G401.6 (cell line): ENCODE data around the gene DOCK10.

Experiments used
- FAIRE-seq: peaks from 2 replicates; lab custom pipeline; 2012; peaks lifted over from hg19 to GRCh38; lab: Jason Lieb, UNC

Gene DOCK10

DNA sequence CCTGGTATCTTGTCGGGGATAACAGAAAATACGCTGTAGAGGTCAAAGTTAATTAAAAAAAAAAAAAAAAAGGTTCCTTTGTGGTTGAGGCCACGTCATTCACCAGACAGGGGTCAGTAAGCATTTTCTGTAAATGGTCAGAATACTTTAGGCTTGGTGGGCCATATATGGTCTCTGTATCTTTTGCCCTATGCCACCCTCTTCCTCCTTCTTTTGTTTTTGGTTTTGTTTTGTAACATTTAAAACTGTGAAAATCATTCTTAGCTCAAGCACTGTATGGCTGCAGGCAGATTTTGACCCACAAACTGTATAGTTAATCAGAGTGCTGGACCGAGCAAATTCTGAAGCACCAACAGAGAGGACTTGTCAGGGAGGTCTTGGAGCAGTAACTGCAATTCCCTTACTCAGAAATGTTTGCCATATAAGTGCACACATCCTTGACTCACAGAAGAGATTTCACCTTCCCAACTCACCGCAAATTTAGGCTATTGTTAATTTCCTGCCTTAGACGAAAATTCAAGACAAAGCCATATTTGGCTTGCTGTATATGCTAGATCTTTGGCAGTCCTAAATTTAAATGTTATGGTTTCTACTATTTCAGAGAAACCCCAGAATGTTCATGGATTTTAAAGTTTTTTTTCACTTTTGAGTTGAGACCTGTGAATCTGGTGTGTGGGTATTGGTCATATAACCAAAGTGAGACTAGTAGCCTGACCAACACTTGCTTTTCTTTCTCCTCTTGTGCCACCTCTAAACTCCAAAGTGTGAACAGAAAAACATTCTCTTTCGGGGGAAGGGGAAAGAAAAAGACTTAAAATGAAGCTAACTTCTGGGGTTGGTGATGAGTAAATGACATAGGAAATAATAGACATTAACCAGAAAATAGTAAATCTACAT lies 65.4 kb downstream of the DOCK10 start:
- no peak for FAIRE-seq

DNA sequence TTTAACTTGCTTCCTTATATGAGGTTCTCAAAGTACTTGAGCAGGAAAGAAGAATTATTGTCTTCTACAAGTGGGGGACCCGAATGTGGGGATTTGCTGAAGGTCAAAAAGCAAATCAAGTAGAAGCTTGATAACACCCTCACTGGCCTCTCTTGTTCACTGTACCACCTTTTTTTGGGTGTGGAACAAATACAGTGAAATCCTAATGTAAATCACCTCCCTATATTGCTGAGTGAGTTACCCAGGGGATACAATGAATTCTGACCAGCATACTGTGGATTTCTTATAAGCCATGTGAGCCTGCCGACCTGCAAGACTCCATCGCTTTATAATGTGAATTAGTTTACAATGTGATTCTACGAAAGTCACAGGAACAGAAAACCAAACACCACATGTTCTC lies 66.5 kb downstream of the DOCK10 start:
- no peak for FAIRE-seq

DNA sequence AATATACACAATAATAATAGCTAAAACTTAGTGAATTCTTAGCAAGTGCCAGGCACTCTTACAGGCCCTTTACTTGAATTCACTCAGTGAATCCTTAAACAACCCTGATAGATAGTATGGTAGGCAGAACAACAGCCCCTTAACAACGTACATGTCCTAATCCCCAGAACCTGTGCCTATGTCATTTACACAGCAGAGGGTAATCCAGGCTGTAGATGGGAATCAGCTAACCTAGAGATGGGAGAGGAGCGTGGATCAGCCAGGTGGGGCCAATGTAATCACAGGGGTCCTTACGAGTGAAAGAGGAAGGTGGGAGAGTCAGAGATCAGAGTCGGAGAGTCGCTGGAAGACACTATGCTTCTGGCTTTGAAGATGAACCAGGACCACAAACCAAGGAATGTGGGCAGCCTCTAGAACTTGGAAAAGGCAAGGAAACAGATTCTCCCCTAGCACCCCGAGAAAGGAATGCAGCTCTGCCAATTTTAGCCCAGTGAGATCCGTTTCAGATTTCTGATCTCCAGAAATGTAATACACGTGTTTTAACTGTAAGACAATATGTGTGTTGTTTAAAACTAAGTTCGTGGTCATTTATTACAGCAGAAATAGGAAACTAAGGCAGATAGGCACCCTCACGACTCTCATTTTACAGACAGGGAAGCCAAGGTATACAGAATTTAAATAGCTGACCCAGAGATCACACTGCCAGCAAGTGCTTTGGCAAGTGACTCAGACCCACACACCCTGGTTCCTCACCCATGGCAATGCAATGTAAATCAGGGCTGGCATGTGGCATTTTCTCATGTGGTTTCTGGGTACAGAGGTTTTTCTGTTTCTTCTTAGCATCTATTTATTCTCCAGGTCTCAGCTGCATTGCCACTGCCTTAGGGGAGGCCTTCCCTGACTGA lies 68.9 kb downstream of the DOCK10 start:
- FAIRE-seq, result no peak

DNA sequence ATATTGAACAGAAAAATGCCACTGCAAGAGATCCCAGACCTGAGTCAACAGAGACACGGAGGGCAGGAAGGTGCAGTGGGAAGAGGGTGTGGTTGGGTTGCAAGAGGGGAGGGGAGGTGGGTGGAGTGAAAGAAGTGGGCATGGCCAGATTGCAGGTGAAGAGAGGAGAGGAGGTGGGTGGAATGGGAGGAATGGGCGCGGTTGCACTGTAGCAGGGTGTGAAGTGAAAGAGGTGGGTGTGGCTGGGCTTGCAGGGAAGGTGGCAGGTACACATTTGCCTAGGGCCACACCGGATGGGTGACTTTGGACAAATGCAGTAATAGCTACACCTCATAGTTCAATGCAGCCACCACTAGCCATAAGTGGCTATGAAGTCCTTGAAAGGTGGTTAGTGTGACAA lies 71.1 kb downstream of the DOCK10 start:
- no peak for FAIRE-seq

DNA sequence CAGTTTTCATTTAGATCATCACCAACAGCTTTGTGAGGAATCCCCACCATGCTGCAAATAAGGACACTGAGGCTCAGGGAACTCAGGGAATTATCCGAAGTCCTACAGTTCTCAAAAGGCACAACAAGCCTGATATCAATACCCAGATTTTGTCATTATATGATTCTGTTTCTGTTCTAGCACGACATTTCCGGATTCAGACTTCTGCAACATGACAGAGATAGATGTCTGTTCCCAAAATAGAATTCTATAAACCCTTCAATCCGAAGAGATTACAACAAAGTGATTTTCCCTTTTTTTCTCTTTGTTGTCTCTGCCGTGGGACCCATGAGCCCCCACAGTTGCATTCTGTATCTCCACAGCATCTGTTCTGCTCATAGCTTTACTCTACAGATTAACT lies 72.0 kb downstream of the DOCK10 start:
- FAIRE-seq, result no peak

DNA sequence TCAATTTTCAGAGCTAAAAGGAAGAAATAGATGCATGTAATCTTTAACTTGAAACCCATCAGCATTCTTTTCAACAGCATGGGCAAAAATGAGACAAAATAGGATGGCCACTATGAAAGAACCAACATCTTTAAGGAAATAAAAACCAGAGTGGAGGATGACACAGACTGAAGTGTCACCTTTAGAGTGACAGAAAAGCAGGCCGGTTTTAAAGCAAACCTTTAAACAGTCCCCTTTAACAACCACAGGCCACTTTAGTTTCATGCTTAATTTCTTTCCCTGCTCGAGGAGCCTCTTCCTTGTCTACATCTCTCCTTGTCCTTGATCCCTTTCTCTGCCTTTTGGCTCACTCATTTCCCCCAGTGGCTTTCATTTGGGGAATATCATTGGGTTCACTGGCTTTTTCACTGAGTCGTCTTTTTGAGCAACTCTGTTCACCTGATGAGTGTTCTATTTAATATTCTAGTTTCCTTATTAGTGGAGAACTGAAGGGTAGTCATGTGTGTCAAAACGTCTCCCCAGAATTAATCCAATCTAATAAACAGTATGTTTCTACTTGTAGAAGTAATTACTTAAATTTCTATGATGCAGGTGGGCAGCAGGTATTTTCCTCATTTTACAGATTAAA lies 72.5 kb downstream of the DOCK10 start:
- no peak for FAIRE-seq

DNA sequence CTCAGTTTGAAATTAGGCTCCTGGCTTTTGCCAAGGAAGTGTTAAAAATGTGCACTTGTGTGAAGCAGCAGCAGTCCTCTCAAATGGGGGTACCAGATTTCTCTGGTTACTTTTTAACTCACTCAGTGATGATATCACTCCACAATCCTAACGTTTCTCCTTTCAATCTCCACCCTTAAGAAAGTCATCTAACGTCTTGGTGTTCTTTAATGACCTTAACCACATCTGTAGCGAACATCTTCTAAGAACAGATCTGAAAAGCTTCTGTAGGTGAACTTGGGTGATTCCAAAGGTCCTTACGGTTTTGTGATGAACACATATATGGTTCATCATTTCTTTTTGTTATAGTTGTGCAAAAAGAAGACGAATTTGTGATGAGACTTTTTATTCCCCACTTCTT lies 73.2 kb downstream of the DOCK10 start:
- no peak for FAIRE-seq

DNA sequence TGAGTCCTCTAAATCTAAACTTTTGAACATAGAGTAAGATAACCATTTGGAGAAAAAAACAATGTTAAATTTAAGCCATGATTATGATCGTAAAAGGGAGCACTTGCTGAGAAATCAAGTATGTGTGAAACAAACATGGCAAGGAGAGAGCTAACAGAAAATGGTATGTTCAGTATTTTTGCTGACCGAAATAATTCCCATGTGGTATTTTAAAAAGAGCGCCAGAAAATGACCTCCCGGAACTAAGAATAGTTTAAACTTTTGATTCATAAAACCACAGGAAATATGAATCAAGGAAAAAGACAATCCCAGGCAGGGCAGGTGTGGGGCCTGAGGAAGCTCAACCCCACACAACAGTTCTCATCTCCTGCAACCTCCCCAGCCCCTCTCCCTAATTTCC lies 74.2 kb downstream of the DOCK10 start:
- FAIRE-seq, result no peak

DNA sequence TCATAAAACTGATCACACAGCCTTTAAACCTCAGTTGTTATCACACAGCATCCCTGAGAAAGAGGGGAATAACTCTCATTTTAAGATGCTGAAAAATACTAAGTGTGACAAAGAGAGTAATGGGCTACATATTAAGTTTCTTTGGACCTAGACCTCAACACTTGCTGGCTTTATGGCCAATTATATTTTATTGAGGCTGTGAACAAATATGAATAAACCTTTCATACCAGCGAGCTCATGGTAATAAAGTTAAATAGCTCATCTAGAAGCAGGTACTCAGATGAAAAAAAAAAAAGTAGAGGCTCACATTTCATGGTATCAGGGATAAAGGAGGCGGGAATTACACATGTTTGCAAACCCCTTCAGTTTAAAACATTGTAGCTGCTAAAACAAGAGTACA lies 75.7 kb downstream of the DOCK10 start:
- no peak for FAIRE-seq

DNA sequence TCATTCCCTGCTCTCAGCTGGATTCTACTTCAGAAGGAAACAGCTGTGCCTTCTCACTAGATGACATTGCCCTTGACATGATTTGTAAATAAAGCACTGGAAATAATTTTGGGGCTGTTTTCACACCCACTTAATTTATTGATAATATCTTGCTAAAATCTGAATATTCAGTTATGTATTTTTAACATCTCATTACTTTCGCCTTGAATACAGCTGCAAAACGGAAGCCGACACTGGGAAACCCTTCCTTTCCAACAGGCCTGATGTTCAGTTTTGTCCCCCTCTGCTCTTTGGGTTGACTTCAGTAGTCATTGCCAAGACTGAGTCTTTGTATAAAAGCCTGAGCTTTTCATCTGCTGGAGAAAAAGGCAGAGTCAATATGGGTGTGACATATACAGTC lies 82.7 kb downstream of the DOCK10 start:
- FAIRE-seq, result no peak

DNA sequence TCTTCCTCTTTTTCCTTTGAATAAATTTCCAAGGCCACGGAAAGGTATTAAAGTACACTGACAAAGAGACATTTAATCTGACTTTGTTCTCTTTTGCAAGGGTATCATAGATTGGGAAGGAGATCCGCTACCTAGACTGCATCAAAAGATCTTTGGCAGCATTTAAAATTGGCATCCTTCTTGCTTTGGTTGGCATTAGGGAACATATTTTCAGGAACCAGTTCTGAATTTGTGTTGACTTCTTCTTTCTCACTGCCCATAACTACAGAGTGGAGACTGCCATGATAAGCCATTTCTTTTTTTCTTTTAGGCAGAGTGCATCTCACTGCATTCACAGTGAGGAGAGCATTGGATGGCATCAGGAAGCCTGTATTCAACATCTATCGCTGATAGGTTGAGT lies 83.4 kb downstream of the DOCK10 start:
- no peak for FAIRE-seq

DNA sequence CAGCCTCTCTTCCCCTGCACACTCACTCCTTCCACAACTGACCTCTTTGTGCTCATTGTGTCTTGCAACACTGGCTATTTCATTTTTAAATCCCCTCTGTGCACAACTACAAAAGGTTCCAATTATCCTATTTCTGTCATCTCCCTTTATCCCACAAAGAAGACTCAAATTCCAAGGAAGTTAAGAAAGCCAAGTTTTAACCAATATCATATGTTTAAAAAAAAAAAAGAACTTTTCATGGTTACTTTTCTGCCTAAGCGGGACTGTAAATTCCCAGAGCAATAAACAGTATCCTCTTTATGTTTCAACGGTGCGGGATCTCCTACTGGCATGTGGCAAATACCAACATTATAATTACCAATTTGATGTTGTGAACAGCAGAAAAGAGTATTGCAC lies 83.8 kb downstream of the DOCK10 start:
- no peak for FAIRE-seq

DNA sequence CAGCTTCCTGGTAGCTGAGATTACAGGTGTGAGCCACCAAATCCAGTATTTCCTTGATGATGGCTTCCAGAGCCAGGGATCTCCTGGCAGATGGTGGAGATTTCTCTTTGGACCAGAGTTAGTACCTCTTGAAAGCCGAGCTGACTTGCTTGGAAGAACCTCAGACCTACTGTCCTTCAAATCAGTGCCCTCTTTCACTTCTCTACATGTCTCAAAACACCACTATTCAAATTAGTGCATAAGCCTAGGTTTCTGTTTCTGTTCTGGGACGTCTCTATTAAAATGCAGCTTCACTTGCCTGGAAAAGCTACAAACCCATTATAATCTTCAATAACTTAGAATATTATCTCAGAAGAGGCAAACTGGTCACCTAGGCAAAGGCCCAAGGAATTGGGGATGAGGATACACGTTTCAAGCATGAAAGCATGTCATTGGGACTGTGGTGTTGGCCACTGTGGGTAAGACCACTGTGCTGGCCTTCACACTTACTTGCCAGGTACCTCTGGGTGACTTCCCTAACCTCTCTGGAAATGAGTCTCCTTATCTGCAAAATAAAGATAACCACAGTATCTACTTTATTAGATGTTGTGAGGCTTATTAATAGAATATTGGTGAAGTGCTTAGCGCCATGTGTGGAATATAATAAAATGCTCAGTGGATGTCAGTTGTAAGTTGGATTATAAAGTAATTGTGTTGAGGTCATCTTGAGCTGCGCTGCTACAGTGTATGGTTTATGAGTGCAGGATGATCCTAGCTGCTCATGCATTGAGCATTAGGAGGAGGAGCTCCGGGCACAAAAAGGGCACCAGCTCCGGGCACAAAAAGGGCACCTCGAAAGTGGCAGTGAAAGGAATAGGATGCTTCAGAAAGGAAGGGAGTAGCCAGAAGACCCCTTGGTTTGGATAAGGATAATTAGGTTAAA lies 84.5 kb downstream of the DOCK10 start:
- no peak for FAIRE-seq

DNA sequence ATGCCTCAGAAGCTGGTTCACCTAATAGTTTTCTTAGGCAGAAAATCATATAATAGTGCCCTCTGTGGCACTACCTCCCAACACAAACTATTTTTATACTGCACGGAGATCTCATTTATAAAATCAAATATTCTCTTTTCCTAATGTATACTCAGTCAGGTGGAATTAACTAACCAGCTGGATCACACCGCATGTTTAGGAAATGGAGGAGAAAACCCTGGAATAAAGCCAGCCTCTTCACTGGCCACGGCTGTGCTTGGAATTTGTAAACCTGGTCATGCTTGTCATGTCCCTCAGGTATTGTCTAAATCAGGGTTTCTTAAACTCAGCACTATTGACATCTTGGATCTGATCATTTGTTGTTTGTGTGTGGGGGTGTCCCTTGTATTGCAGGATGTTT lies 85.6 kb downstream of the DOCK10 start:
- FAIRE-seq, result no peak

DNA sequence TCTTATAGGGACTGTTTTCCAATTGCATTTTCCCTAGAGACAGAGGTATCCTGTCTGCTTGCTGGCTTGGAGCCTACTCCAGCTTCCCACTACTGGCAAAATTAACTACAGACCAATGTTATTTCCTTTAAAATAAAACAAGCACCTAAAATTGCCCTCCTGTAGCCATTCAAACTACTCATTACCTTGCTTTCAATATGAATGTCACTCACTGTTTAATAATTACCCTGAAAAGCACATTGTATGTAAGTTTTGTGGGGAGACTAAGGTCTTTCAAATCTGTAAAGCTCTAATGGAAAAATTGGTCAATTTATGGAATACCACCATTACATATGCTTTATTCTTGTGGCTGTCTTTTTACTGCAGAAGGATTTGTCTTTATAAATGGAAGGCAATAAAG lies 87.3 kb downstream of the DOCK10 start:
- no peak for FAIRE-seq

DNA sequence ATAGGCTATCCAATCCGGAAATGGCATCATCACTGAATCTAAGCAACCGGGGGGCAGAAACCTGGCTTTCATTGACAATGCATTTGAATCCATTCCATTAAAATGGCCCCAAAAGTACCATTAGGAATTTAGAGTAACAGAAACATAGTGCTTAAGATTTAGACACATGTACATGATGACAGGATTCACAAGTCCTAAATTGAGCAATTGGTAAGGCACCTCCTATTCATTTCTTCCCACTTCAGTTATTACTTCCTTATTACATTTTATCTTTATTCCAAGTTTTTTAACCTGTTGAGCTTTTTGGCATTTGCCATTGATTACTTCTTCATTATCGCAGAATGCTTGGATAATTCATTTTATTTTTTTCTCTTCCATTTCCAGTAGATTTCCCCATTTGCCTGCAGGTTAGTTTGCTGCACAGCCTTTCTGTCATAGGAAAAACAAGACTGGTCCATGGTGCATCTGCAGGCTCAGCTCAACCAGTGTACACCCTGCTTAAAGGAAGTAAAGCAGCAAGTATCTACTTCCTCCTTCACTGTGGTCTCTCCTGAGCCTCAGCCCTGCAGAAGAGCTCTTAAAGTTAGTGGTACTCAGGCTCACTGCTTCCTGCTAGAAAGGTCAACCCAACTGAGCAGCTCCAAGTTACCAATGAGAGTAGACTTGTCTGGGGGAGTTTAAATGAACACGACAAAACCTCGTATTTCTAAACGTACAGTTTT lies 89.2 kb downstream of the DOCK10 start:
- no peak for FAIRE-seq

DNA sequence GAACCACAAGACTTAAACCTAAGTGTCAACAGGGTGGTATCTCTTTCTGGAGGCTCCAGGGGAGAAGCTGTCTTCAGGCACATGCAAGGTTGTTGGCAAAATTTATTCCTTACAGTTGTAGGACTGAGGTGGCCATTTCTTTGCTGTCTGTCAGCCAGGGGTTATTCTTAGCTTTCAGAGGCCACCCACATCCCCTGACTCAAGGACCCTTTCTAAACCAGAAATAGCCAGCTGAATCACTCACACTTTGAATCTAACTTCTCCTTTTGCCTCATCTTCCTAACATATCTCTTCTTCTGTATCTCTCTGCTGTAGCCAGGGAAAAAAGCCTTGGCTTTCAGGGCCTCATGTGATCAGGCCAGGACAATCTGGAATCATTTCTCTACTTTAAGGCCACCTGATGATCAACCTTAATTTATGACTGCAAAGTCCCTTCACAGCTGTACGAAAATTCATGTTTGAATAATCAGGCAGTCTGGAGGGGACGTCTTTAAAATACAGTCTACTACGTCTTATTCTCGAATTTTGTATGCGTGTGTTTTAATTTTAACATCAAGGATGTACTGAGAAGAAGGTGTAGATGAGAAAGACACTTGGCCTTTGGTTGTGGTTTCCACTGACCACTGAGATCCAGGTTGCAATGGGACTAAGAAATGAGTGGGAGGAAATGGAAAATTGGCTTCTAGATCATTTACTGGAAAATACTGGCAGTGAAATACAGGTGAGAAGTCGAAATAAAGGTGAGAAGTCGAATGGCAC lies 90.4 kb downstream of the DOCK10 start:
- FAIRE-seq, result no peak

DNA sequence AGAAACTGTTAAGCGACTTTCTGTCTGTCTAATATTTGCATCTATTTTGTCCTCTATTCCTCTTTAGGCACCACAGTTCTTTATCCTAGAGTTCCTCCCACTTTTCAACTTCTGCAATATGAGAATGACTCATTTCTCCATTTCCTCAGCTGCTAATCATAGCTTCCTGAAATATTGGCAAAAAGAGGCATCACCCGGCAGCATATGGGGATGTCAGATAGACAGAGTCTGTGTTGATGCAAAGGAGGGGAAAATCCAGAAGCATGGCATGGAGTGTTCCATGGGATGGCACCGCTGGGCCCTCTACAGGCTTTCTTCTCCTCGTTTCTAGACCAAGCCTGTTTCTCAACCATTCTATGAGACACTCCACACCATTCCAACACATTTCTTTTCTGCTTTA lies 93.4 kb downstream of the DOCK10 start:
- no peak for FAIRE-seq

DNA sequence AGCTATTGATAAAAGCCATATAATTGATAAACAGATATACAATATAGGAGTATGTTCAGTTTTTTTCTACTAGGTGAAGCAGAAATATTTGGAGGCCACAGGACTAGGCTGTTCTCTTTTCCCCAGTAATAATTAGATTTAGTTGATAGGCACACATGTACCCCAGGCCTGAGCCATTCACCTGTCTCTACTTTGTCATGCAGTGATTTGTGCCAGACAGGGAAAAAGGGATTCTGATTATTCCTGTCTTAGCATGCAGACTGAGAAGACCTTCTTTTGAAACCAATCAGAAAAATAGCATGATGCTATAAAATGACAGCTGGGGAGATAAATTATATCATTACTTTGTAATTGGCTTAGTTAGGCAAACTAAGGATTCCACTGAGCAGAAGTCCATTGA lies 94.3 kb downstream of the DOCK10 start:
- no peak for FAIRE-seq

DNA sequence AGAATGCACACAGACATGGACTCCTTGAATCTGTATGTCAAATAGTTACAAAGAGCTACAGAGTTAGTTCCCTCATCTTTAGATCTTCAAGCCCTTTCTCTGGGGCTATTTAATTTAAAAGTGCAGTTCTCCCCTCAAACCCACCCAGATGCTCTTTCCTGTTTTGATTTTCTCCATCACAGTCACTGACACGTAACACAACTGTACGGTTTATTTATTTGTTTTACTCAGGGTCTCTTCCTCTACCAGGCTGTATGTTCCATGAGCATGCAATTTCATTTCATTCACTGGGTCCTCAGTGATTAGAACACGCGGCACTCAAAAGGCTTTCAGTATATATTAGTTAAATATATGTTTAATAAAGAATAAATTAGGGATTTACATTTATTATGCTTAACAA lies 94.7 kb downstream of the DOCK10 start:
- no peak for FAIRE-seq
